Spleen (tissue), 11 donors: ENCODE measurements around the gene ZNF862. TPM values are rescaled to one million over a fixed set of nuclear protein-coding genes. Genes with fewer than 3 reads are reported as not detected.

Experiments used
- DNase-seq: peaks from one replicate; pipeline ENCODE4 v3.0.0-alpha.2; 2020
- H3K27ac ChIP-seq, 8 donors: fragments of 200-600 bp; sonication (generic) in 7 of 8; 1 replicate in 4 of 8; 2 replicates in 4 of 8; pipeline versions ENCODE4 v1.5.0 to v1.8.0; 2016 to 2021; ENCODE audit warnings: inconsistent platforms in 4 of 8, mild to moderate bottlenecking in 4 of 8, moderate library complexity in 1 of 8
- H3K27me3 ChIP-seq, 7 donors: fragments of 200-600 bp; sonication (generic) in 6 of 7; replicated peaks in 1 of 7; 1 replicate in 4 of 7; 2 replicates in 3 of 7; pipeline versions ENCODE4 v1.5.0 to v1.8.0; 2016 to 2021; ENCODE audit warnings: inconsistent platforms in 3 of 7, mild to moderate bottlenecking in 1 of 7
- H3K36me3 ChIP-seq, 6 donors: fragments of 200-600 bp; sonication (generic) in 5 of 6; 1 replicate in 4 of 6; 2 replicates in 2 of 6; pipeline versions ENCODE4 v1.5.0 to v1.8.0; 2016 to 2021; ENCODE audit warnings: inconsistent platforms in 2 of 6
- H3K4me1 ChIP-seq, 6 donors: fragments of 200-600 bp; sonication (generic) in 5 of 6; 1 replicate in 3 of 6; 2 replicates in 3 of 6; pipeline versions ENCODE4 v1.5.0 to v1.8.0; 2016 to 2021; ENCODE audit warnings: inconsistent platforms in 3 of 6
- H3K4me3 ChIP-seq, 8 donors: fragments of 200-600 bp; sonication (generic) in 7 of 8; 1 replicate in 4 of 8; 2 replicates in 4 of 8; pipeline versions ENCODE4 v1.5.0 to v1.8.0; 2016 to 2021; ENCODE audit warnings: inconsistent platforms in 4 of 8, mild to moderate bottlenecking in 4 of 8, moderate library complexity in 2 of 8
- H3K9me3 ChIP-seq, 8 donors: fragments of 200-600 bp; sonication (generic) in 7 of 8; 1 replicate in 4 of 8; 2 replicates in 4 of 8; pipeline versions ENCODE4 v1.5.0 to v1.8.0; 2016 to 2021; ENCODE audit warnings: inconsistent platforms in 4 of 8
- CTCF ChIP-seq, 11 experiments: fragments of 200-600 bp in 7 of 11; fragments of 450-650 bp in 4 of 11; sonication (generic) in 4 of 11; IDR thresholded peaks in 8 of 11; conservative IDR thresholded peaks in 3 of 11; 1 replicate in 7 of 11; 2 replicates in 4 of 11; pipeline versions ENCODE4 v1.4.0 to v1.8.0; 2016 to 2021; ENCODE audit warnings: antibody characterized with exemption in 11 of 11, inconsistent platforms in 4 of 11, mild to moderate bottlenecking in 1 of 11
- POLR2A ChIP-seq, 3 donors: fragments of 450-650 bp; IDR thresholded peaks; one replicate each; pipeline ENCODE4 v1.5.1; 2017; ENCODE audit warnings: antibody characterized with exemption in 3 of 3, mild to moderate bottlenecking in 1 of 3
- POLR2AphosphoS5 ChIP-seq, 3 donors: sonication (generic); formaldehyde crosslinking; IDR thresholded peaks; one replicate each; pipeline ENCODE4 v1.5.1; 2017; ENCODE audit warnings: antibody characterized with exemption in 3 of 3
- WGBS, 5 donors: extraction: QIAGEN DNeasy Blood & Tissue Kit in 3 of 5; methylation state at CpG; one replicate each; pipeline versions ENCODE4 v1.1.5 to v1.1.7; 2013 to 2018; 5-methylcytosine and 5-hydroxymethylcytosine counted together
- intact Hi-C: fragments of 100-400 bp; cut with DNase I; formaldehyde crosslinking; loops from one replicate; pipeline ENCODE4 v1.15.0; 2023; ENCODE audit warnings: low total_unique reads
- polyA plus RNA-seq, 3 donors: library from polyadenylated mRNA; stranded (reverse); fragments of 200-250 nt; gene quantifications; one replicate each; pipeline ENCODE4 v1.2.1, GENCODE V29; 2013
- total RNA-seq, 7 donors: library from RNA; depleted of rRNA in 3 of 7; stranded (reverse); fragments of >200 nt in 3 of 7; fragmentation: NEBNext Ultra II Directional in 4 of 7; extraction: Animal tissue kit (Norgen Biotek cat#: 25700) in 4 of 7; gene quantifications; one replicate each; pipeline versions ENCODE4 v1.1.0 to v1.2.1, GENCODE V29; 2016 to 2021
- donor health status: healthy with polysubstance abuse.
- donor health status: DM: no; HTN: no; CAD: no; lungs with moderate emphysema.
- donor health status: DM: no; HTN: no; CAD: no.
- donor health status: Bipolar disorder and iron deficiency.
- donor health status: healthy.
- donor health status: DM: no; HTN: no; CAD: no.
- donor health status: DM: yes; HTN: yes; CAD: no.

The ZNF862 gene
- total and polyA plus RNA-seq, 10 donors = 4.4 to 39.8 (median 25.4) TPM

DNA sequence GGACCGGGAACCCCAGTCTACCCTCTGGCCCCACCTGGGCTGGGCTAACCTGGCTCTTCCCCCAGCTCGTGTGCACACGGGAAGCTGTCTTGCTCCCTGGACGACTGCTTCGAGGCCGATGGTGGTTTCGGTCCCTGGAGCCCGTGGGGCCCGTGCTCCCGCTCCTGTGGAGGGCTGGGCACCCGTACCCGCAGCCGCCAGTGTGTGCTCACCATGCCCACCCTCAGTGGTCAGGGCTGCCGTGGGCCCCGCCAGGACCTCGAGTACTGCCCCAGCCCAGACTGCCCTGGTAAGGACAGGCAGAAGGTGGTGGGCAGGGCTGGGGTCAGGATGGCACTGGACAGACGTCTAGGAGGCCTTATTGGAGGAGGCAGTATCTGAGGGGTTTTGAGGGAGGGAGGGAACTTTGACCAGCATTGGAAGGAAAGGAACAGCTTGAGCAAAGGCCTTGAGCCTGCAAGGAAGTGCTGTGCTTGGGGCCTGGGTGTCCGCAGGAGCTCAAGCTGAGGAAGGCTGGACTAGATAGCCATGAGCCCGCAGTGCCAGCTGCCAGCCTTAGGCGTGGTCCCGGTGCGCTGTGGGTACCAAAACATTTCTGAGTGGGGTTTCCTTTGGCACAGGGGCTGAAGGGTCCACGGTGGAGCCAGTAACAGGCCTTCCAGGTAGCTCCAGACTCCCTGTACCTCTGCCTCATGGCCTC is 20.2 kb upstream of the ZNF862 start:
- 76 to 89% (median 82%) methylated on average over 17 to 23 of the region's 23 CpGs for WGBS, 5 donors
- Histone ChIP-seq H3K9me3 (no peaks in the 10 kb centered on the region), H3K27ac (no peak overlapping the region), H3K4me3 (no peak overlapping the region), H3K27me3 (peaks cover 0 to 10% (median 0%) of the 10 kb centered on the region in 7 donors), H3K36me3 (no peaks in the 10 kb centered on the region), H3K4me1 (no peaks in the 10 kb centered on the region)
- no peak for TF ChIP-seq POLR2A (IDR thresholded peaks at IDR 0.05)
- no peak for TF ChIP-seq CTCF (IDR thresholded peaks at IDR 0.05 in 8 of 11, conservative IDR thresholded peaks at IDR 0.05 in 3 of 11)
- no peak for TF ChIP-seq POLR2AphosphoS5 (IDR thresholded peaks at IDR 0.05)
- DNase-seq = peak; percentile 69
- intact Hi-C loops = no loop called here

DNA sequence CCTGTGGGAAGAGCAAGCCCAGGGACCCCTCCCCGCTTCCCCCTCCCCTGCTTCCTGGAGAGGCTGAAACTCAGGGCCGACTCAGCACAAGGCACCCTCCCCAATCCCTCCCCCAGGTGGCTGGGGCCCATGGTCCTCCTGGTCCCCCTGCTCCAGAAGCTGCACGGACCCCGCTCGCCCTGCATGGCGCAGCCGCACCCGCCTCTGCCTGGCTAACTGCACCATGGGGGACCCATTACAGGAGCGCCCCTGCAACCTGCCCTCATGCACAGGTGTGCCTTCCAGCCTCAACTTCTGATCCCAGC is 19.7 kb upstream of the ZNF862 start:
- 76 to 93% (median 88%) methylated on average over 5 to 9 of the region's 9 CpGs for WGBS, 5 donors
- Histone ChIP-seq H3K9me3 (no peaks in the 10 kb centered on the region), H3K27me3 (peaks cover 0 to 10% (median 0%) of the 10 kb centered on the region in 7 donors), H3K4me1 (no peaks in the 10 kb centered on the region), H3K27ac (no peak overlapping the region), H3K4me3 (no peak overlapping the region), H3K36me3 (no peaks in the 10 kb centered on the region)
- DNase-seq = peak; percentile 69
- TF ChIP-seq POLR2AphosphoS5 (IDR thresholded peaks at IDR 0.05) (no peak), POLR2A (IDR thresholded peaks at IDR 0.05) (no peak)
- intact Hi-C loops = no loop called here

DNA sequence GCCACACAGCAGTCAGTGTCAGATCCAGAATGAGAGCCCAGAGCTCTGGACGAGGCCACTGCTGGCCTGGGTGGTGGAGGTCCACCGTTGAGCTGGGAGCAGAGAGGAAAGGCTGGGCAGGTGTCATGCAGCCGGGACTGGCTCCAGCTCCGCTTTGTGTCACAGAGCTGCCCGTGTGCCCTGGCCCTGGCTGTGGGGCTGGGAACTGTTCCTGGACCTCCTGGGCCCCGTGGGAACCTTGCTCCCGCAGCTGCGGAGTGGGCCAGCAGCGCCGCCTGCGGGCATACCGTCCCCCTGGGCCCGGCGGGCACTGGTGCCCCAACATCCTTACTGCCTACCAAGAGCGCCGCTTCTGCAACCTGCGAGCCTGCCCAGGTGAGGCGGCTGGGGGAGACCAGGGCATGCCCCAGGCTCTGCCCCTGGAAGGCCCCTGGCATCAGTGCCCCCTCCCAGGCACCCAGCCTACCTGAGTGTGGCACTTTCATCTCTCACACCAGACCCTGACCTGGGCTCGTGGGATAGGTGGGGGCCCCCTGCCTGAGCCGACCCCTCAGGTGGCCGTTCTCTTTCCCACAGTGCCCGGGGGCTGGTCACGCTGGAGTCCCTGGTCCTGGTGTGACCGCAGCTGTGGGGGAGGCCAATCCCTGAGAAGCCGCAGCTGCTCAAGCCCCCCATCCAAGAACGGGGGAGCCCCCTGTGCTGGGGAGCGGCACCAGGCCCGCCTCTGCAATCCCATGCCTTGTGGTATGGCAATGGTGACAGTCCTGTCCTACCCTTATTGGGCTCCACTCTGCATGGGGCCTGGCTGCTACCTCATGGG is 18.8 kb upstream of the ZNF862 start:
- no peaks in the 10 kb centered on the region for H3K4me1 ChIP-seq
- H3K27me3 ChIP-seq = peaks cover 0 to 13% (median 0%) of the 10 kb centered on the region in 7 donors
- DNase-seq = peak; percentile 69
- intact Hi-C loops = no loop called here
- H3K36me3 ChIP-seq = no peaks in the 10 kb centered on the region
- 76 to 92% (median 88%) methylated on average over 14 to 28 of the region's 28 CpGs for WGBS, 5 donors
- H3K9me3 ChIP-seq = no peaks in the 10 kb centered on the region
- no peak for TF ChIP-seq POLR2A (IDR thresholded peaks at IDR 0.05)
- no peak for TF ChIP-seq POLR2AphosphoS5 (IDR thresholded peaks at IDR 0.05)
- H3K27ac ChIP-seq = no peak overlapping the region
- no peak overlapping the region for H3K4me3 ChIP-seq

DNA sequence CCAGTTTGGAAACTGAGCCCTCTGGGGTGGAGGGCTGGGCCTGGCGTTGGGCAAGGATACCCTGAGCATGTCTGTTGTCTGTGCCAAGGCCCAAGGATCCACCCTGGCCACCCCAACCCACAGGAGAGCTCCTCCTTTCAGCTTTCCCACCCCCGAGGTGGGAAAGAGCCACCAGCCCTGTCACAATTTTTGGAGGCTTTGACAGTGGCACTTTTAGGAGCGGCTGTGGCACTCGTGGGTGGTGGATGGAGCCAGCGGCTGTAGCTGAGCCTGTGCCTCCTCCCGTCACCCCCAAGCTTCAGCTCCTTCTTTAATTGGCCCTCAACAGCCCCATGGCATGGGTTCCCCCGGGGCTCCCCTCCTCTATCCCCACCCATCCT is 18.2 kb upstream of the ZNF862 start:
- intact Hi-C loops = no loop called here
- Histone ChIP-seq H3K27me3 (peaks cover 0 to 14% (median 0%) of the 10 kb centered on the region in 7 donors), H3K4me3 (no peak overlapping the region), H3K4me1 (no peaks in the 10 kb centered on the region), H3K9me3 (no peaks in the 10 kb centered on the region), H3K36me3 (no peaks in the 10 kb centered on the region), H3K27ac (no peak overlapping the region)
- TF ChIP-seq POLR2A (IDR thresholded peaks at IDR 0.05) = no peak
- TF ChIP-seq CTCF (IDR thresholded peaks at IDR 0.05 in 8 of 11, conservative IDR thresholded peaks at IDR 0.05 in 3 of 11) = no peak
- no peak for TF ChIP-seq POLR2AphosphoS5 (IDR thresholded peaks at IDR 0.05)
- DNase-seq = no peak
- WGBS, 5 donors = 76 to 88% (median 81%) methylated on average over 7 of the region's 7 CpGs

DNA sequence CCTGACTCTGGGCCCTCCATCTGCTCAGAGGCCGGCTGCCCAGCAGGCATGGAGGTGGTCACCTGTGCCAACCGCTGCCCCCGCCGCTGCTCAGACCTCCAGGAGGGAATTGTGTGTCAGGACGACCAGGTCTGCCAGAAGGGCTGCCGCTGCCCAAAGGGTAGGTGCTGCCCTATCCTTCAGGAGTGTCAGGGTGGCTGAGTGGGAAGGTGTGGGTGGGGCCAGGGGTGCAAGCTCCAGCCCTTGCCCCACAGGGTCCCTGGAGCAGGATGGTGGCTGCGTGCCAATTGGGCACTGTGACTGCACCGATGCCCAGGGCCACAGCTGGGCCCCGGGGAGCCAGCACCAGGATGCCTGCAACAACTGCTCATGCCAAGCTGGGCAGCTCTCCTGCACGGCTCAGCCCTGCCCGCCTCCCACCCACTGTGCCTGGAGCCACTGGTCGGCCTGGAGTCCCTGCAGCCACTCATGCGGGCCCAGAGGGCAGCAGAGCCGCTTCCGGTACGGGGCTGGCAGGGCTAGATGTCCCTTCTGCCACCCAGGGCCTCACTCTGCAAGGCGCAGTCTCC is 17.5 kb upstream of the ZNF862 start:
- H3K27me3 ChIP-seq = peaks cover 0 to 13% (median 0%) of the 10 kb centered on the region in 7 donors
- DNase-seq = peak; percentile 72
- H3K36me3 ChIP-seq = no peaks in the 10 kb centered on the region
- H3K4me3 ChIP-seq = no peak overlapping the region
- no peak overlapping the region for H3K27ac ChIP-seq
- TF ChIP-seq POLR2A (IDR thresholded peaks at IDR 0.05) (no peak), CTCF (IDR thresholded peaks at IDR 0.05 in 8 of 11, conservative IDR thresholded peaks at IDR 0.05 in 3 of 11) (no peak), POLR2AphosphoS5 (IDR thresholded peaks at IDR 0.05) (no peak)
- intact Hi-C loops = no loop called here
- H3K4me1 ChIP-seq = no peaks in the 10 kb centered on the region
- 74 to 89% (median 89%) methylated on average over 8 to 17 of the region's 17 CpGs for WGBS, 5 donors
- no peaks in the 10 kb centered on the region for H3K9me3 ChIP-seq
